ENCODE data around the gene COL6A3. TPM values are rescaled to one million over a fixed set of nuclear protein-coding genes. Genes with fewer than 3 reads are reported as not detected.

Gene COL6A3
- total RNA-seq, 1 donor from 2014 or later: 59.5 TPM

DNA sequence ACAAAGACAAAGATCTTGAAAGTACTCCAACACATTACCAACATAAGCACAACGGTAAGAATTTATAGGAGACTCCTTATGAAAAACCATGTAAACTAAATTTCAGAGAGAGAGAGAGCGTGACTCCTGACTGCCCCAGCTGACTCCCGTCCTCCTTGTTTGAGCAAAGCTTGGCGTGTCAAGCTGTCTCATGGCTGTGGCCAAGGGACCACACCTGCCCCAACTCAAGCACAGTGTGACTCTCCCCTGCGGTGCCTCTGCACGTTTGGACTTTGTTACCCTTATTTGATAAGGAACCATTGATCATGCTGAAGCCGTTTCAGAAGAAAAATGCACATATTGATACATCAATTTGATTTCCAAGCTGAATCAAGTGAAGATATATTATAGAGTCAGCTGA, 124.8 kb downstream of the COL6A3 start:
- DNase-seq: no peak
- ATAC-seq: no peak
- intact Hi-C loops (cut with micrococcal nuclease): no loop called here

DNA sequence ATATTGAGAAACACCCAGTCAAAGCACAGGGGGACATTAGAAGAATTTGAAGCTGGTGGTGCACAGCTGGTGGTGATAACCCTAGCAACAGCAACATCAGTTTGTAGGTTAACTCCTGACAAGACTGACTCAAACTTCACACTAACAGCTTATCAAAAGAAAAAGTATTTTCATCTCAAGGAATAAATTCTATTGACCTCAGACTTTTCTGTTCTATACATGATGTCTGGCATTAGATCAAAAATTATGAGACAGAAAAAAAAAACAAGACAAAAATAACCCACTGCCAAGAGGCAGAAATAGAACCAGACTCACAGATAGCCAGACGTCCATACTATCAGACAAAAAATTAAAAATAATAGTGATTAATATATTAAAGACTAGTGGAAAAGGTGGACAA, 126.1 kb downstream of the COL6A3 start:
- no peak for ATAC-seq
- intact Hi-C loops (cut with micrococcal nuclease): no loop called here

DNA sequence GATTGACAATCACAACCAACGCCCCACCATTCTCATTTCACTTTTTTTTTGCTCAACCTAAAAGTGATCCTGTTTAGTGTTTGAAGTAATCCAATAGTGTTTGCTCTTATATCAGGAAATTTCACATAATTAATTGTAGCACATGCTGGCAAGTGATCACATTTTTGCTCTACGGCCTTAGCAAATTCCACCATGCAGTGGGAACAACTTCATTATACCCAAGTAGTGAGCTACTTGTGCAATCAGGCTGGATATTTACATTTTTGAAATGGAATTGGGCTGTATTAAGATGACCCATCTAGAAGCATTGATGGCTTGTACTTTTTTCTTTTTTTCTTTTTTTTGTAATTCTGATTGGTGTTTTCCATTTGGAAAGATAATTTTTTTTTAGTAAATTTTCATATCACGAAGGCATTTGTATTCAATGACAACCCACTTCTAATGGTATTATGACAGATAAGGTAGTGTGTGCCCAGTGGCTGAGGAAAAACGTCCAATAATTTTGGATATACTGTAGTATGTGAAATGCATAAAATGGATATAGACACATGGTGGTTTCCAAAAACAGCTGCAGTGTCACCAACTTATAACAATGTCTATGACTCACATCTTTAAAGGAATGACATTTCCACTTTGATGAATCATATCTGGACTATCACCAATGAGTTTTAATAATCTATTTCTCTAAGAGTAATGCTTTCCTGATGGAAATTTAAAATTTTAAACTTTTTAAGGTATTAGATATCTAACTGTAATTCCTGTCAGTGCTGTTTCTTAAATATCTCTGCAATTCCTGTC, 130.6 kb downstream of the COL6A3 start:
- no peak for ATAC-seq
- DNase-seq: no peak
- intact Hi-C loops (cut with micrococcal nuclease): no loop called here

More for the DNA sequence above, 126.1 kb downstream of the COL6A3 start:
- DNase-seq: no peak

DNA sequence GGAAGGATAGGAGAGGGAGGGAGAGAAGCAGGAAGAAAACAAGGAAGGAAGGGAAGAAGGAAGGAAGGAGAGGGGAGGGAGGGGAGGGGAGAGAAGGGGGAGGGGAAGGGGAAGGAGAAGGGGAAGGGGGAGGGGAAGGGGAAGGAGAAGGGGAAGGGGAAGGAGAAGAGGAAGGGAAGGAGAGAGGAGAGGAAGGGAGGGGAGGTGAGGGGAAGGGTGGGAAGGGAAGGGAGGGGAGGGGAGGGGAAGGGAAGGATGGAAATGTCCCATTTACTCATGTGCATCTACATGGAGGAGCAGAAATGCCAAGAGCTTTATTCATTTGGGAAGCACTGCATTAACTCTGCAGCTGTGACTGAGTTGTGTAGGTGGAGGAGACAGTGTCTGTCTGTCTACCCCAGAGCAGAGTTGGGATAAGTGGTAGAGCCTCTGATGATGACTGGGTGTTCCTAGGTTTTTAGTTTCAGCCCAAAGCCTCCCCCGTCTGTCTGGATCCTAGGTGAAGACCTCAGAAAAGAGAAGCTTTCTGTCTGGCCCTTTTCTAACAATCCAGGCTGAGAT, 131.3 kb downstream of the COL6A3 start:
- intact Hi-C loops (cut with micrococcal nuclease): no loop called here
- ATAC-seq (no peak), DNase-seq (no peak)

DNA sequence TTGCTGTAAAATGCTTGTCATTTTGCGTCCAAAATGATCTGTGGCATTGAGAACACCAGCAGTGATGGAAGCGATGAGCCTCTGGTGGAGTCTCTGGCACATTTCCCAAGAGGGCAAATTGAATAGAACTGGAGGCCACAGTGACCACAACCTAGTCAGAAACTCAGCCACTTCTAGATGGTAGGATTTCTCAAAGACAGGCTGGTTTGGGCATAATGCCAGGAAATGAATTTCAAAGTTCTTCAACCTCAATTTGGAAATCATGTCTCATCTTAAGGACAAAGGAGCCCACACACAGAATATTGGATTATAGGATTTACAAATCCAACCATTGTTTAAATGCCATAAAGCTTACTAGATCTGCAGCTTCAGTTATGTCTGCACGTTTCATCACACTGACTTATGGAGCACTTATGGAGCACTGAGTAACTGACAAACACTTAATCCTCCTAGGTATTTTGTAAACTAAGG, 132.1 kb downstream of the COL6A3 start:
- no peak for DNase-seq
- intact Hi-C loops (cut with micrococcal nuclease): no loop called here
- no peak for ATAC-seq

DNA sequence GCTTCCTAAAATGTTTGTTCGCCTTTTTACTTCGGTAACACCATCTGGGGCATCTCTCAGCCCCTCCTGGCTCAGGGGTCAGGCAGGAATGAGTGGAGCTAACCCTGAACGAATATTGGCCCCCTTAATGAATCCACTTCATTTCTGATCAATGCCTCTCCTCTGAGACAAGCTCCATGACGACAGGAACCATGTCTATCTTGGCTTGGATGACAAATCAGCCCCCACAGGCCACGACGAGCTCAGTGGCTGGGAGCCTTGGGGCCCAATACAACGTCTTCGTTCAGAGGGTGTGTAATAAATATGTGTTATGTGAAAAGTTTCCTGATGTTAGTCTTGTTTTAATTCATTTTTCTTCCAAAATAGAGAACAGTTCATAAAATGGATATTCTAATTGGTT, 133.0 kb downstream of the COL6A3 start:
- intact Hi-C loops (cut with micrococcal nuclease): no loop called here
- no peak for DNase-seq
- ATAC-seq: no peak

DNA sequence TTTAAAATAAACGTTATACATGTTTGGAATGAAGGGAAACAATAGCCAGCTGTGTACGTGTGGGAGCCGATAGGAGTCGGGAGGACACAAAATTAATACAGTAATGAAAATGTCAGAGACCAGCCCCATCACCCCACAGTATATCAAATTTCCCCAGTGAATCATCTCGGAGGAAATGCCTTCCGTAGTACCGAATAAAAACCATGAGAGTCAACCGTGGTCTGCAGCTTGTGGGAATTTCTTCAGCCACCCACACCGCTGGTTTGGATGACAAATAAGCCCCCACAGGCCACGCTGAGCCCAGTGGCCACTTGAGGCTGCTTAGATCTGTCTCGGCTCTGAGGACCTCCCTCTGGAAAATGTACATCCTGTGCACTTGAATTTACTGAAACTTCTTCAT, 133.7 kb downstream of the COL6A3 start:
- intact Hi-C loops (cut with micrococcal nuclease): no loop called here
- no peak for DNase-seq

DNA sequence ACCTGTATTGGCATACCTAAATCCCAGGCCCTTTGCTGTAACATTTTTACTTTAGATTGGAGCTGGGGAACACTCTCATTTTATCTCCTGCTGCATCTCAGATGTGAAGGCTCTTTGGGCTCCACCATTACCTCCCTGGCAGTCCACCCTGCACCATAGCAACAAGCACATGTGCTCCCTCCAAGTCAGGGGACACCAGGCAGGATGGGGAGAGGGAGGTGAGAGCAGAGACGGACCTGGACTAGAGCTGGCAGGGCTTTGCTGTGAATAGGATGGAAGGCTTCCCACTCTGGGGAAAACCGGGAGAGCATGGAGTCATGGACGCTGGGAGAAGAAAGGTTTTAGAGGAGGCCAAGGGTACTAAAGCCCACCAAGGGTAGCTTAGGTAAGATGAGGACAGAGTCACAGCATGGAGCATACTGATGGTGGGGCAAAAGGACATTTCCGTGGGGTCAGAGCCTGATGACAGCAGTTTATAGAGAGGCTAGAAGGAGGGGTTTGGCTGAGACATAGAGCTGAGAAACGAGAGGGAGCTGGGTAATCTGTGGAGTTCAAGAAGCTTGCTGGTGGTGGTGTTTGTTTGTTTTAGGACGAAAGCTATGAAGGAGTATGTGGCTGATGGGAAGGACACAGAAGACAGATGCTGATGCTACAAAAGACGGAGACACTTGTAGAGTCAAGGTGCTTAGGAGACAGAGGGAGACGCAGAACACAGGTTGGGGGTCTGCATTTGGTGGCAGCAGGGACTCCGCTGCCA, 134.8 kb downstream of the COL6A3 start:
- DNase-seq: no peak
- intact Hi-C loops (cut with micrococcal nuclease): no loop called here
- ATAC-seq: peak; percentile 34

More for the DNA sequence above, 133.7 kb downstream of the COL6A3 start:
- peak; percentile 31 for ATAC-seq

DNA sequence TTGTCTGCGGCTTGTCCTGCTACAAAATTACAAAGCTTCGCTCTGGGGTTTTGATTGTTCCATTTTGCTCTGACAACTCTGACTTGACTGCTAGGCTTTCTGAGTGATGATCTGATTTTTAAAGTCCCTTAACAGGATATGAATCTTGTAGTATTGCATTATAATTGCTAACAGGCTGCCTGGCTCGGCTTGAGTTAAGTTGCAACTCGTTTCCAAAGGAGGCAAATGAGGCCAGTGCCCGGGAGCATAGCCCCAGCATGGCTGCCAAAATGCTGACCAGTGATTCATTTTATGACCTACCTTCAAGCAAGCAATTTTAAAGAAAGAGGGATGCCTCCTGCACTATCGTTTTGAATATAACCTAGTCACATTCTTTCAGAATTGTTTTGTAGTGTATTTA, 135.4 kb downstream of the COL6A3 start:
- ATAC-seq (peak; percentile 90), DNase-seq (peak; percentile 71)
- intact Hi-C loops (cut with micrococcal nuclease): no loop called here

DNA sequence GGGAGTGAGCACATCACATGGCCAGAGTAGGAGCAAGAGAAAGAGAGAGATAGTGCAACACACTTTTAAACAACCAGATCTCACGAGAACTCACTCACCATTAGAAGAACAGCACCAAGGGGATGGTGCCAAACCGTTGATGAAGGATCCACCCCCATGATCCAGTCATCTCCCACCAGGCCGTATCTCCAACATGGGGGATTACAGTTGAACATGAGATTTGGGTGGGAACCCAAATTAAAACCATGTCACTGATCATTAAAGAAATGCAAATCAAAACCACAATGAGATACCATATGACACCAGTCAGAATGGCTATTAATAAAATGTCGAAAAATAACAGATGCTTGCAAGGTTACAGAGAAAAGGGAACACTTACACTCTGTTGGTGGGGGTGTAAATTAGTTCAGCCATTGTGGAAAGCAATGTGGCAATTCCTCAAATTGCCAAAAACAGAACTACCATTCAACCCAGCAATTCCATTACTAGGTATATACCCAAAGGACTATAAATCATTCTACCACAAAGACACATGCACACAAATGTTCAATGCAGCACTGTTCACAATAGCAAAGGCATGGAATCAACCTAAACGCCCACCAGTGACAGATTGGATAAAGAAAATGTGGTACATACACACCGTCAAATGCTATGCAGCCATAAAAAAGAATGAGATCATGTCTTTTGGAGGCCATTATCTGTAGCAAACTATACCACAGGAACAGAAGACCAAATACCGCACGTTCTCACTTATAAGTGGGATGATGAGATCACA, 137.1 kb downstream of the COL6A3 start:
- DNase-seq (no peak), ATAC-seq (no peak)
- intact Hi-C loops (cut with micrococcal nuclease): no loop called here

Other genes with a start within 250 kb of the COL6A3 start
- 88.9 TPM for gene MLPH, start 73.1 kb upstream of the COL6A3 start, total RNA-seq
- not detected for gene PRLH, start 152.4 kb upstream of the COL6A3 start, total RNA-seq
- gene RAB17, start 176.6 kb upstream of the COL6A3 start, total RNA-seq: 3.2 TPM
- 101 TPM for gene LRRFIP1, start 213.4 kb upstream of the COL6A3 start, total RNA-seq